BJ (cell line): ENCODE measurements around the gene ARMC8. TPM values are rescaled to one million over a fixed set of nuclear protein-coding genes. Genes with fewer than 3 reads are reported as not detected.

Source experiments
- CTCF ChIA-PET: fragments of 350-600 bp; formaldehyde crosslinking; extraction: SDS; loops from one replicate; lab custom pipeline; 2021; ENCODE audit warnings: antibody characterized with exemption, inconsistent platforms; lab: Yijun Ruan, JAX
- POLR2A ChIA-PET: fragments of 300-600 bp; sonication (Branson Sonifier 250); formaldehyde crosslinking; extraction: SDS; loops from one replicate; lab custom pipeline; 2021; ENCODE audit warnings: antibody characterized with exemption; lab: Charles Lee
- DNase-seq: peaks from one replicate; pipeline ENCODE4 v3.0.0-alpha.2; 2011; ENCODE audit warnings: low read depth
- H3K27me3 ChIP-seq: 2 replicates; pipeline ENCODE4 v1.6.0; 2011; ENCODE audit warnings: low read length; ENCODE audit not compliant: control insufficient read depth, insufficient read depth
- H3K36me3 ChIP-seq: 2 replicates; pipeline ENCODE4 v1.5.1; 2011; ENCODE audit warnings: low read length; ENCODE audit not compliant: control insufficient read depth, insufficient read depth
- H3K4me3 ChIP-seq: 2 replicates; pipeline ENCODE4 v1.5.1; 2011; ENCODE audit warnings: low read depth, mild to moderate bottlenecking, control low read depth, low read length
- CTCF ChIP-seq: IDR thresholded peaks from 2 replicates; pipeline ENCODE4 v1.5.1; 2011; ENCODE audit warnings: low read depth, mild to moderate bottlenecking, control low read depth, inconsistent platforms, low read length, moderate library complexity; ENCODE audit not compliant: insufficient read depth
- polyA plus RNA-seq: library from polyadenylated mRNA; depleted of rRNA; stranded (reverse); fragments of >200 nt; gene quantifications from 2 replicates; pipeline ENCODE4 v1.2.3, GENCODE V29; 2011

ARMC8 gene
- polyA plus RNA-seq, 1 experiment, result 52.7 TPM

- CTCF ChIA-PET, result interaction anchor here (1.6 kb wide), 1 partner anchor 14 kb away, joined by 4 read pairs; no protein-coding TSS in a partner anchor
- no peak for TF ChIP-seq CTCF
- POLR2A ChIA-PET, result interaction anchor here (0.6 kb wide), 1 partner anchor 17 kb away, joined by 4 read pairs; no protein-coding TSS in a partner anchor
- no peaks in the 10 kb centered on the region for H3K36me3 ChIP-seq
- no peak overlapping the region for H3K4me3 ChIP-seq
- DNase-seq, result no peak
- no peaks in the 10 kb centered on the region for H3K27me3 ChIP-seq
Measured at GRCh38 chr3:138203938-138204337, 16.8 kb downstream of the ARMC8 start.

DNA sequence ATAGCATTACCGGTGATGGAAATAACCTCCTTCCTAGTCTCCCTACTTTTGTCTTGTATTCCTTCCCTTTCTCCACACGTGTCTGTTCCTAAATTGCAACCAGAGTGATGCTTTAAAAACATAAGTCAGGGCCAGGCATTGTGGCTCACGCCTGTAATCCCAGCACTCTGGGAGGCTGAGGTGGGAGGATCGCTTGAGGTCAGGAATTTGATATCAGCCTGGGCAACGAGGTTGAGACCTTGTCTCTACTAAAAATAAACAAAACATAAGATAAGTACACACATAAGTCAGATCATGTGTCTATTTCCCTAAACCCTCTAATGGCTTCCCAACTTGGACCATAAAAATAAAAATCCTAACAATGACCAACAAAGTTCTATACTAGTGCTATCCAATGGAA, 18.4 kb downstream of the ARMC8 start:
- TF ChIP-seq CTCF, result no peak
- no peak for DNase-seq
- ChIA-PET POLR2A (no interaction called here), CTCF (no interaction called here)
- Histone ChIP-seq H3K27me3 (no peaks in the 10 kb centered on the region), H3K4me3 (no peak overlapping the region), H3K36me3 (no peaks in the 10 kb centered on the region)

- H3K4me3 ChIP-seq, result no peak overlapping the region
- ChIA-PET POLR2A (no interaction called here), CTCF (no interaction called here)
- no peak for DNase-seq
- TF ChIP-seq CTCF, result no peak
- H3K27me3 ChIP-seq, result no peaks in the 10 kb centered on the region
- H3K36me3 ChIP-seq, result no peaks in the 10 kb centered on the region
Measured at GRCh38 chr3:138206196-138206595, 19.1 kb downstream of the ARMC8 start.

DNA sequence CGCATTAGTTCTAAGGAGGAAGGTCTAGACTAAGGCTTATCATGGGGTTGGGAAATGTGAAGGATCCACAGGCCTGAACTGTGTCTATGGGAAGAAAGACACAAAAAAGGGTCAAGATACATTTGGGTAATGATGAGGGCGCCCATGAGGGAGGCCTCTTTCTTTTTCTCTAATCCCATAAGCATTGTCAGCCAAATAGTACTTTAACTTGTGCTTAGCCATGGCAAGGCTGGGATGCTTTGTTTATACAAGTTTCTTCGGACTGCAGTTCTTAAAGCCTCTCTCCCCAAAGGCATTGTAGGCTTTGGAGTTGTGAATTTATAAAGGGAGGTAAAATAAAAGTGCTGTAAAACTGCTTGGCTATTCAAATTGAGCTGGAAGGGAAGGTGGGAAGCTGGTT, 23.4 kb downstream of the ARMC8 start:
- Histone ChIP-seq H3K27me3 (no peaks in the 10 kb centered on the region), H3K36me3 (no peaks in the 10 kb centered on the region; the same call in 1 of the 2 replicates), H3K4me3 (no peak overlapping the region)
- POLR2A ChIA-PET, result no interaction called here
- CTCF ChIA-PET, result interaction anchor here (1.3 kb wide), 1 partner anchor 16 kb away, joined by 3 read pairs; no protein-coding TSS in a partner anchor
- no peak for TF ChIP-seq CTCF
- no peak for DNase-seq

DNA sequence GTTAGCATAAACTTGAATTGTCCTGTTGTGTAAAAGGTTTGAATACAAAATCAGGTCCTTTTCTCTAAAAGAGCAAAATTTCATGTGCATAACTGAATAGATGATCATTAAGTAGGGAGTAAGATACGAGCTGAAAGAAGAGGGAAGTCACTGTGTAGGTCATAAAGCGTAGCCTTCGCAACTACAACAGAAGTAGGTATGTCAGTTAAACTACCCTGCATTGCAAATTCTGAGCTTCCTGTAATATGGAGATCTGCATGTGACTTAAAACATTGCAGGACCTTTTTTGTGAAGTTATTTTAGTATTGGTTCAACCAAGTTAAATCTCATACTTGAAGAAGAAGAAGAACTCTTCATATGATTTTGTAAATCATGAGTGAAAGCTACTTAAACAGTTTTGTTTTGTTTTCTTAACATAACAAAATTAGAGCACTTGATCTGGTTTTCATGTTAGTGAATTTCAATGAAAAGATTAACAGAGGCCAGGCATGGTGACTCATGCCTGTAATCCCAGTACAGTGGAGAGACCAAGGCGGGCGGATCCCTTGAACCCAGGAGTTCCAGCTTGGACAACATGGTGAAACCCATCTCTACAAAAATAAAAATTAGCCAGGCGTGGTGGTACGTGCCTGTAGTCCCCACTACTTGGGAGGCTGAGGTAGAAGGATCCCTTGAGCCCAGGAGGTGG, 26.4 kb downstream of the ARMC8 start:
- ChIA-PET POLR2A (interaction anchor here (0.6 kb wide), 1 partner anchor 14 kb away, joined by 4 read pairs; no protein-coding TSS in a partner anchor), CTCF (no interaction called here)
- no peak for TF ChIP-seq CTCF
- H3K36me3 ChIP-seq, result no peaks in the 10 kb centered on the region; the same call in 1 of the 2 replicates
- H3K4me3 ChIP-seq, result no peak overlapping the region
- no peak for DNase-seq
- H3K27me3 ChIP-seq, result no peaks in the 10 kb centered on the region
